GM21528 (cell line): ENCODE data around the gene GPN2.

Experiments used
- ATAC-seq: cut with Tn5 transposase; IDR thresholded peaks from one replicate; pipeline ENCODE4 v1.9.1; 2021; ENCODE audit warnings: mild to moderate bottlenecking, moderate library complexity; ENCODE audit not compliant: unreplicated experiment, low FRiP score

Gene GPN2

GRCh38 chr1:26889551-26890466 lies at the start of gene GPN2:
Gene GPN2 (minus strand): TSS chr1:26890283. CDS start chr1:26890096, 187 bp downstream.
- peak; percentile 74 for ATAC-seq

GRCh38 chr1:26938659-26939025 lies 48.6 kb upstream of the GPN2 start:
- no peak for ATAC-seq

- no peak for ATAC-seq
Observed at GRCh38 chr1:26938004-26938658, 48.0 kb upstream of the GPN2 start.

GRCh38 chr1:26936823-26937222 lies 46.7 kb upstream of the GPN2 start:
- no peak for ATAC-seq

- ATAC-seq: no peak
Observed at GRCh38 chr1:26932531-26932930, 42.4 kb upstream of the GPN2 start.

GRCh38 chr1:26923711-26924110 lies 33.6 kb upstream of the GPN2 start:
- ATAC-seq: no peak

GRCh38 chr1:26922901-26923300 lies 32.8 kb upstream of the GPN2 start:
- no peak for ATAC-seq

GRCh38 chr1:26922431-26922729 lies 32.3 kb upstream of the GPN2 start:
- no peak for ATAC-seq

GRCh38 chr1:26921540-26922430 lies 31.7 kb upstream of the GPN2 start, which contains the start of gene NUDC:
Gene NUDC (plus strand): TSS chr1:26921743. CDS start chr1:26921849, 106 bp downstream.
- peak; percentile 90 for ATAC-seq

GRCh38 chr1:26921126-26921539 lies 31.1 kb upstream of the GPN2 start:
- ATAC-seq: peak; percentile 31

- no peak for ATAC-seq
Observed at GRCh38 chr1:26915204-26915842, 25.2 kb upstream of the GPN2 start.

GRCh38 chr1:26913754-26914619 lies 23.9 kb upstream of the GPN2 start, which contains the start of gene NR0B2:
Gene NR0B2 (minus strand): TSS chr1:26913975. CDS start chr1:26913940, 35 bp downstream.
- ATAC-seq: no peak

GRCh38 chr1:26913389-26913753 lies 23.3 kb upstream of the GPN2 start:
- ATAC-seq: no peak

GRCh38 chr1:26912147-26912490 lies 22.0 kb upstream of the GPN2 start:
- ATAC-seq: no peak

GRCh38 chr1:26911399-26912146 lies 21.5 kb upstream of the GPN2 start:
- ATAC-seq: no peak

- ATAC-seq: no peak
Observed at GRCh38 chr1:26910343-26911160, 20.5 kb upstream of the GPN2 start.

GRCh38 chr1:26909951-26910342 lies 19.9 kb upstream of the GPN2 start:
- no peak for ATAC-seq
